ENCODE measurements around the gene HDGF.
A peak's percentile ranks its signal among the peaks of the same experiment; 100 is the strongest.

Gene HDGF

DNA sequence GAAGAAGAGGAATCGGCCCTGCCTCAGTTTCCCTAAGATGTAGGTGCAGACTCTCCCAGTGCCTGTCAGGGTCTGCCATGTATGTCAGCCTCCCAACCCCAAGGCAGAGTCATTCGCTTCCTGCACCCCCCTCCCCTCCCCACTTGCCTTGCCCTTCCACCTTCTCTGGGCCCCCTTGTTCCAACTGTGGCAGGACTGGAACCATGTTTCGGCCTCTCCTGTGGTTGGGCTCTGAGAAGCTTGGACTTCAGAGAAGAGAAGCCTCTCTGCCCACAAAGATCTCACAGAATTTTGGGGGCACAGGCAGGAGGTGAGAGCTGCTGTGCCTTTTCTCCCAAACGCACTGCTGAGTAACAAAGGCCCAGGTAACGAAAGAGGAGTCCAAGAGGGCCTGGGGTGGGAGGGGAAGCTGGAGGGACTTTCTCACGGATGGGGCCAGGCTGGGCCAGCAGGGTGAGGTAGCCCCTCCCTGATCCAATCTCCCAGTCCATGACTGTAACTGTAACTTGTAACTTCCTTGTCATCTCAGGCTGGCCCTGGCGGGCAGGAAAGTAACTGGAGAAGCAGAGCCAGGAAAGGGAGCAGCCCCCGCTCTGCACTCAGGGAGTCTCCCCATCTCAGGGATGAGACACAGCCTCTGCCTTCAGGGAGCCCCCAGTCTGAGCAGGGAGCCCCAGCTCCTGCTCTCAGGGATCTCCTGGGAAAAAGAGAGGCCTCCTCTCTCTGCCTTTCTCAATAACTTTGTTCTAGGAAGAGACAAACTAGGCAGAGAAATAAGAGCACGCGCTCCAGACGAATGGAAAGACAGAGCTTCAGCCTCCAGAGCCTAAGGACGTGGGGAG, 57.4 kb downstream of the HDGF start:
- DNase-seq, result peak; percentile 16

DNA sequence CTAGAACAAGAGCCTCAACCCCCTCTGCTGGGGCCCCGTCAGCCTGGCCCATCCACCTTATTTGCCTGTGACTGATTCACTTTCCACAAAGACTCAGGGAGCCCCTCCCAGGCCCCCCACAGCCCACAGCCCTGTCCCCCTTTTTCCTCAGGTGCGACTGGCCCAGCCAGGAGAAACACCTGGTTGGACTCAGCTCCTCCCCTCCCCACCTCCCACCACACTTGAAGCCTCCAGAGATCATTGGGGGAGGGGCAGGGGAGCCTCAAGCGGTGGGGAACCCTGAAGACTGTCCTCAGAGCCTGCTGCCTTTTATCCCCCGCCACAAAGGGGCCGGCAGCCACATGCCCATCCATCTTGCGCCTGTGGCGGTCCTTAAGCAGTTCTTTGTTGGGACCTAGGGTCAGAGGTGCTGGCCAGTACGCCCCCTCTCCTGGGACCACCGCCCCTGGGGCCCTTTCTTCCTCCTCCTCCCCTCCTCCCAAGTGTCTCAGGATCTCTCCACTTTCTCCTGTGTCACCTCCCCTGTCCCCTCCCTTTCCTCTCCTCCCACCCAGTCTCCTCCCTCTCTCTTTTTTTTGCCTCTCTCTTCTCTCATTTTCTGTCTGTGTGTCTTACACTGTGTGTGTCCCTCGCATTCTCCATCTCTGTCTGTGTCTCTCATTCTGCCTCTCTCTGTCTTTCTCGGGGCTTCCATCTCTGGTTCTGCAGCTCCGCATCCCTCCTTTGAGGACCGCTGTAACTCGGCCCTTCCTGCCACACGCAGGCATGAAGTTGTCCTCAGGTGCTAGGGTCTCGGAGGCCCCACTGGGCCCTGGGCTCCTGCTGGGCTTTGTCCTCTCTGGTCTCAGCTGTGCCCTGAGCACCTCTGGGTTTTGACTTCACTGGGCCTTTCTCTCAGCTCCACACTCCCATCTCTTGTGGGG, 58.3 kb downstream of the HDGF start:
- DNase-seq, result peak; percentile 40

DNA sequence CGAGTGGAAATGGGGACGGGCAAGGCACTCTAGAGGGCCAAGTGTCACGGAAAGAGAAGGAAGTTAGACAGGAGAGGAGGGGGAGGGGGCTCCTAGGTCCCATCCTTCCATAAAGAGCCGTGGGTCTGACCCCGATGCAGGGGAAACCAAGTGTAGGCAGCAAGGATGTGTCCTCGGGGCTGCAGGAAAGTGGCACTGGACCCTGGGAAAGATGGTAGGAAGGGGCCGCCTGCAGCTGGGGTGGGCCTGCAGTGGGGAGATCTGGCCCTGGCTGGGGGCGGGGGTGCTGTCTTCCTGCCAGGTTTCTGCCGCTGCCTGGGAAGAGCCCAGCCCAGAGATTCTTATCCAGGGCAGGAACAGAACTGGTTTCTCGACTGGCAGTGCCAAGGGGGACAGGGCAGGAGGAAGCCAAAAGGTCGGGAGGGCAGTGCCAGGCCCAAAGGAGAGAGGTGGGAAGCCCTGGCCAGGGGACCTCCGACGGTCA, 59.0 kb downstream of the HDGF start:
- DNase-seq, result no peak
